ENCODE results near the gene PPP1R8. TPM values are rescaled to one million over a fixed set of nuclear protein-coding genes. Genes with fewer than 3 reads are reported as not detected.

PPP1R8 gene
- total and polyA plus RNA-seq, 9 of the 15 experiments (the other 6 are each of a cell fraction or from before 2014, with no cell fraction given), result 16.2 to 107 (median 75.3) TPM

GRCh38 chr1:27835501-27835900, 4.9 kb downstream of the PPP1R8 start:
- in situ Hi-C loops (cut with MboI), result no loop called here
- H3K27me3 ChIP-seq (ENCODE audit: control insufficient read depth in 2 of 2, insufficient read depth in 2 of 2, low read length in 2 of 2), result no peaks in the 10 kb centered on the region
- FAIRE-seq (no peak), DNase-seq (ENCODE audit: extremely low read depth in 1 of 4, low spot score in 3 of 4) (no peak), ATAC-seq (no peak)
- H3K4me1 ChIP-seq (replicated peaks in 1 of 2; ENCODE audit: control insufficient read depth in 2 of 2, insufficient read depth in 2 of 2, low read length in 2 of 2), result peaks cover 4 to 10% of the 10 kb centered on the region in 2 experiments; a peak in 3 of 5 replicates
- BruUV-seq (replicated peaks), result no TSS peak
- WGBS (ENCODE audit: insufficient coverage, low coverage, missing lambda C conversion rate), result 97% methylated on average over 1 of the region's 1 CpG
- ChIA-PET POLR2A (interaction anchor here (1.1 to 2.4 kb wide), 3 partner anchors 8 to 16 kb away, joined by 5 to 8 read pairs (median 5); no protein-coding TSS in a partner anchor), CTCF (ENCODE audit: low intra/inter-chr PET ratio) (no interaction called here)
- H3K9me3 ChIP-seq (replicated peaks; ENCODE audit: control insufficient read depth, insufficient read depth, low read depth, low read length), result no peaks in the 10 kb centered on the region
- no peaks in the 10 kb centered on the region for H3K9me1 ChIP-seq (ENCODE audit: control insufficient read depth, insufficient read depth, low read length)
- H3K36me3 ChIP-seq (ENCODE audit: control insufficient read depth, insufficient read depth, low read length), result peaks cover 70% of the 10 kb centered on the region
- no peak overlapping the region for H3K27ac ChIP-seq (ENCODE audit: extremely low read depth, low read depth, low read length)
- no peaks in the 10 kb centered on the region for H4K20me1 ChIP-seq (replicated peaks; ENCODE audit: control insufficient read depth, insufficient read depth, low read length)
- intact Hi-C loops (cut with micrococcal nuclease), result no loop called here
- no peak overlapping the region for H3K4me3 ChIP-seq
- H3K4me2 ChIP-seq (ENCODE audit: insufficient read depth, low read length), result no peak overlapping the region
- no peak overlapping the region for H3K9ac ChIP-seq (ENCODE audit: insufficient read depth in 1 of 2, low read depth in 2 of 2, low read length in 2 of 2)
- H3K79me2 ChIP-seq (ENCODE audit: control insufficient read depth, insufficient read depth, low read length), result peaks cover 72% of the 10 kb centered on the region
- H2AFZ ChIP-seq (ENCODE audit: low read depth, low read length), result no peak overlapping the region
- TF ChIP-seq MYNN (IDR thresholded peaks at IDR 0.05) (no peak), MYNN (CRISPR knock-in tag; IDR thresholded peaks at IDR 0.05) (no peak), FOXP1 (CRISPR knock-in tag; IDR thresholded peaks at IDR 0.05) (no peak), SIN3B (IDR thresholded peaks at IDR 0.05; ENCODE audit: low read depth) (no peak), ETV6 (IDR thresholded peaks at IDR 0.05; ENCODE audit: borderline replicate concordance in 1 of 2, low read depth in 2 of 2, low read length in 1 of 2) (no peak), ETV6 (CRISPR knock-in tag; IDR thresholded peaks at IDR 0.05; ENCODE audit: borderline replicate concordance) (no peak), PBX2 (CRISPR knock-in tag; IDR thresholded peaks at IDR 0.05; ENCODE audit: low read depth) (no peak), PBX2 (tag; conservative IDR thresholded peaks at IDR 0.05; ENCODE audit: low read depth) (no peak), MXI1 (IDR thresholded peaks at IDR 0.05; ENCODE audit: low read depth, low read length) (no peak), SRSF3 (IDR thresholded peaks at IDR 0.05; ENCODE audit: insufficient read depth, low read length) (no peak), TEAD4 (IDR thresholded peaks at IDR 0.05; ENCODE audit: low read length) (no peak), TEAD4 (CRISPR knock-in tag; IDR thresholded peaks at IDR 0.05; ENCODE audit: borderline replicate concordance) (no peak)
- TF ChIP-seq, protein P1, sequence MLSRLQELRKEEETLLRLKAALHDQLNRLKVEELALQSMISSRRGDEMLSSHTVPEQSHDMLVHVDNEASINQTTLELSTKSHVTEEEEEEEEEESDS (CRISPR knock-in tag; IDR thresholded peaks at IDR 0.05), result no peak

Measured in K562 (cell line).